ENCODE data around the gene GLIPR1L1.

DNA sequence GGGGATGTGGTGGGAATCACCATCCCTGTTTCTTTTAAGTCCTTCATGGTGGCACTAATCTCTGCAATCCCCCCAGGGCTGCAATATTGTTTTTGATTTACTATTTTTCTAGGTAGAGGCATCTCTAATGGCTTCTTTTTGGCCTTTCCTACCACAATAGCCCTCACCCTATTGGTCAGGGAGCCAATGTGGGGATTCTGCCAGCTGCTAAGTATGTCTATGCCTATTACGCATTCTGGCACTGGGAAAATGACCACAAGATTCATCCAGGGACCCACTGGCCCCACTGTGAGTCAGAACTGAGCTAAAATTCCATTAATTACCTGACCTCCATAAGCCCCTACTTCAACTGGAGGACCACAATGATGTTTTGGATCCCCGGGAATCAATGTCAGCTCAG is 40.5 kb downstream of the GLIPR1L1 start:
- TF ChIP-seq, protein P1, sequence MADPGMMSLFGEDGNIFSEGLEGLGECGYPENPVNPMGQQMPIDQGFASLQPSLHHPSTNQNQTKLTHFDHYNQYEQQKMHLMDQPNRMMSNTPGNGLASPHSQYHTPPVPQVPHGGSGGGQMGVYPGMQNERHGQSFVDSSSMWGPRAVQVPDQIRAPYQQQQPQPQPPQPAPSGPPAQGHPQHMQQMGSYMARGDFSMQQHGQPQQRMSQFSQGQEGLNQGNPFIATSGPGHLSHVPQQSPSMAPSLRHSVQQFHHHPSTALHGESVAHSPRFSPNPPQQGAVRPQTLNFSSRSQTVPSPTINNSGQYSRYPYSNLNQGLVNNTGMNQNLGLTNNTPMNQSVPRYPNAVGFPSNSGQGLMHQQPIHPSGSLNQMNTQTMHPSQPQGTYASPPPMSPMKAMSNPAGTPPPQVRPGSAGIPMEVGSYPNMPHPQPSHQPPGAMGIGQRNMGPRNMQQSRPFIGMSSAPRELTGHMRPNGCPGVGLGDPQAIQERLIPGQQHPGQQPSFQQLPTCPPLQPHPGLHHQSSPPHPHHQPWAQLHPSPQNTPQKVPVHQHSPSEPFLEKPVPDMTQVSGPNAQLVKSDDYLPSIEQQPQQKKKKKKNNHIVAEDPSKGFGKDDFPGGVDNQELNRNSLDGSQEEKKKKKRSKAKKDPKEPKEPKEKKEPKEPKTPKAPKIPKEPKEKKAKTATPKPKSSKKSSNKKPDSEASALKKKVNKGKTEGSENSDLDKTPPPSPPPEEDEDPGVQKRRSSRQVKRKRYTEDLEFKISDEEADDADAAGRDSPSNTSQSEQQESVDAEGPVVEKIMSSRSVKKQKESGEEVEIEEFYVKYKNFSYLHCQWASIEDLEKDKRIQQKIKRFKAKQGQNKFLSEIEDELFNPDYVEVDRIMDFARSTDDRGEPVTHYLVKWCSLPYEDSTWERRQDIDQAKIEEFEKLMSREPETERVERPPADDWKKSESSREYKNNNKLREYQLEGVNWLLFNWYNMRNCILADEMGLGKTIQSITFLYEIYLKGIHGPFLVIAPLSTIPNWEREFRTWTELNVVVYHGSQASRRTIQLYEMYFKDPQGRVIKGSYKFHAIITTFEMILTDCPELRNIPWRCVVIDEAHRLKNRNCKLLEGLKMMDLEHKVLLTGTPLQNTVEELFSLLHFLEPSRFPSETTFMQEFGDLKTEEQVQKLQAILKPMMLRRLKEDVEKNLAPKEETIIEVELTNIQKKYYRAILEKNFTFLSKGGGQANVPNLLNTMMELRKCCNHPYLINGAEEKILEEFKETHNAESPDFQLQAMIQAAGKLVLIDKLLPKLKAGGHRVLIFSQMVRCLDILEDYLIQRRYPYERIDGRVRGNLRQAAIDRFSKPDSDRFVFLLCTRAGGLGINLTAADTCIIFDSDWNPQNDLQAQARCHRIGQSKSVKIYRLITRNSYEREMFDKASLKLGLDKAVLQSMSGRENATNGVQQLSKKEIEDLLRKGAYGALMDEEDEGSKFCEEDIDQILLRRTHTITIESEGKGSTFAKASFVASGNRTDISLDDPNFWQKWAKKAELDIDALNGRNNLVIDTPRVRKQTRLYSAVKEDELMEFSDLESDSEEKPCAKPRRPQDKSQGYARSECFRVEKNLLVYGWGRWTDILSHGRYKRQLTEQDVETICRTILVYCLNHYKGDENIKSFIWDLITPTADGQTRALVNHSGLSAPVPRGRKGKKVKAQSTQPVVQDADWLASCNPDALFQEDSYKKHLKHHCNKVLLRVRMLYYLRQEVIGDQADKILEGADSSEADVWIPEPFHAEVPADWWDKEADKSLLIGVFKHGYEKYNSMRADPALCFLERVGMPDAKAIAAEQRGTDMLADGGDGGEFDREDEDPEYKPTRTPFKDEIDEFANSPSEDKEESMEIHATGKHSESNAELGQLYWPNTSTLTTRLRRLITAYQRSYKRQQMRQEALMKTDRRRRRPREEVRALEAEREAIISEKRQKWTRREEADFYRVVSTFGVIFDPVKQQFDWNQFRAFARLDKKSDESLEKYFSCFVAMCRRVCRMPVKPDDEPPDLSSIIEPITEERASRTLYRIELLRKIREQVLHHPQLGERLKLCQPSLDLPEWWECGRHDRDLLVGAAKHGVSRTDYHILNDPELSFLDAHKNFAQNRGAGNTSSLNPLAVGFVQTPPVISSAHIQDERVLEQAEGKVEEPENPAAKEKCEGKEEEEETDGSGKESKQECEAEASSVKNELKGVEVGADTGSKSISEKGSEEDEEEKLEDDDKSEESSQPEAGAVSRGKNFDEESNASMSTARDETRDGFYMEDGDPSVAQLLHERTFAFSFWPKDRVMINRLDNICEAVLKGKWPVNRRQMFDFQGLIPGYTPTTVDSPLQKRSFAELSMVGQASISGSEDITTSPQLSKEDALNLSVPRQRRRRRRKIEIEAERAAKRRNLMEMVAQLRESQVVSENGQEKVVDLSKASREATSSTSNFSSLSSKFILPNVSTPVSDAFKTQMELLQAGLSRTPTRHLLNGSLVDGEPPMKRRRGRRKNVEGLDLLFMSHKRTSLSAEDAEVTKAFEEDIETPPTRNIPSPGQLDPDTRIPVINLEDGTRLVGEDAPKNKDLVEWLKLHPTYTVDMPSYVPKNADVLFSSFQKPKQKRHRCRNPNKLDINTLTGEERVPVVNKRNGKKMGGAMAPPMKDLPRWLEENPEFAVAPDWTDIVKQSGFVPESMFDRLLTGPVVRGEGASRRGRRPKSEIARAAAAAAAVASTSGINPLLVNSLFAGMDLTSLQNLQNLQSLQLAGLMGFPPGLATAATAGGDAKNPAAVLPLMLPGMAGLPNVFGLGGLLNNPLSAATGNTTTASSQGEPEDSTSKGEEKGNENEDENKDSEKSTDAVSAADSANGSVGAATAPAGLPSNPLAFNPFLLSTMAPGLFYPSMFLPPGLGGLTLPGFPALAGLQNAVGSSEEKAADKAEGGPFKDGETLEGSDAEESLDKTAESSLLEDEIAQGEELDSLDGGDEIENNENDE (IDR thresholded peaks at IDR 0.05; ENCODE audit: insufficient replicate concordance, low read length): no peak
- TF ChIP-seq, protein P2, sequence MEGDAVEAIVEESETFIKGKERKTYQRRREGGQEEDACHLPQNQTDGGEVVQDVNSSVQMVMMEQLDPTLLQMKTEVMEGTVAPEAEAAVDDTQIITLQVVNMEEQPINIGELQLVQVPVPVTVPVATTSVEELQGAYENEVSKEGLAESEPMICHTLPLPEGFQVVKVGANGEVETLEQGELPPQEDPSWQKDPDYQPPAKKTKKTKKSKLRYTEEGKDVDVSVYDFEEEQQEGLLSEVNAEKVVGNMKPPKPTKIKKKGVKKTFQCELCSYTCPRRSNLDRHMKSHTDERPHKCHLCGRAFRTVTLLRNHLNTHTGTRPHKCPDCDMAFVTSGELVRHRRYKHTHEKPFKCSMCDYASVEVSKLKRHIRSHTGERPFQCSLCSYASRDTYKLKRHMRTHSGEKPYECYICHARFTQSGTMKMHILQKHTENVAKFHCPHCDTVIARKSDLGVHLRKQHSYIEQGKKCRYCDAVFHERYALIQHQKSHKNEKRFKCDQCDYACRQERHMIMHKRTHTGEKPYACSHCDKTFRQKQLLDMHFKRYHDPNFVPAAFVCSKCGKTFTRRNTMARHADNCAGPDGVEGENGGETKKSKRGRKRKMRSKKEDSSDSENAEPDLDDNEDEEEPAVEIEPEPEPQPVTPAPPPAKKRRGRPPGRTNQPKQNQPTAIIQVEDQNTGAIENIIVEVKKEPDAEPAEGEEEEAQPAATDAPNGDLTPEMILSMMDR (IDR thresholded peaks at IDR 0.05; ENCODE audit: control extremely low read depth in 1 of 3, insufficient read depth in 1 of 3, low read depth in 1 of 3, low read length in 3 of 3): no peak
- TF ChIP-seq SP1 (IDR thresholded peaks at IDR 0.05; ENCODE audit: low read depth, low read length) (no peak), POLR2A (IDR thresholded peaks at IDR 0.05; ENCODE audit: control extremely low read depth in 1 of 2, low read depth in 2 of 2, low read length in 2 of 2) (no peak), SIN3A (conservative IDR thresholded peaks at IDR 0.05 in 1 of 2, IDR thresholded peaks at IDR 0.05 in 1 of 2; ENCODE audit: low read depth in 1 of 2, low read length in 2 of 2) (no peak), FOSL1 (IDR thresholded peaks at IDR 0.05; ENCODE audit: insufficient read depth, low read depth, low read length) (no peak), CHD2 (IDR thresholded peaks at IDR 0.05; ENCODE audit: low read length) (no peak), RFX5 (IDR thresholded peaks at IDR 0.05; ENCODE audit: borderline replicate concordance, low read depth, low read length) (no peak), CREB1 (IDR thresholded peaks at IDR 0.05) (no peak)
